GM18520 (cell line): ENCODE measurements around the gene POU3F4.

Source experiments
- ATAC-seq: cut with Tn5 transposase; IDR thresholded peaks from one replicate; pipeline ENCODE4 v1.9.1; 2021; ENCODE audit not compliant: unreplicated experiment

Gene POU3F4

GRCh38 chrX:83508006-83508405 is at the start of gene POU3F4:
Gene POU3F4 (plus strand): TSS chrX:83508290. CDS start chrX:83508325, 35 bp downstream.
- no peak for ATAC-seq

- no peak for ATAC-seq
Observed at GRCh38 chrX:83469551-83469950, 38.5 kb upstream of the POU3F4 start.

- ATAC-seq = no peak
Observed at GRCh38 chrX:83495898-83496297, 12.2 kb upstream of the POU3F4 start.

GRCh38 chrX:83501003-83501402 is 7.1 kb upstream of the POU3F4 start:
- no peak for ATAC-seq

- no peak for ATAC-seq
Observed at GRCh38 chrX:83501530-83501929, 6.6 kb upstream of the POU3F4 start.

GRCh38 chrX:83504721-83505479 is 3.2 kb upstream of the POU3F4 start:
- ATAC-seq = no peak

GRCh38 chrX:83508526-83509253 is 600 bp downstream of the POU3F4 start:
- ATAC-seq = no peak

- no peak for ATAC-seq
Observed at GRCh38 chrX:83509254-83509801, 1.2 kb downstream of the POU3F4 start.

GRCh38 chrX:83510510-83511062 is 2.5 kb downstream of the POU3F4 start:
- ATAC-seq = no peak

- no peak for ATAC-seq
Observed at GRCh38 chrX:83511208-83511607, 3.1 kb downstream of the POU3F4 start.

GRCh38 chrX:83512111-83512510 is 4.0 kb downstream of the POU3F4 start:
- ATAC-seq = no peak

GRCh38 chrX:83516597-83516996 is 8.5 kb downstream of the POU3F4 start:
- ATAC-seq = no peak

- ATAC-seq = no peak
Observed at GRCh38 chrX:83521905-83522304, 13.8 kb downstream of the POU3F4 start.

- no peak for ATAC-seq
Observed at GRCh38 chrX:83529950-83530349, 21.9 kb downstream of the POU3F4 start.

- no peak for ATAC-seq
Observed at GRCh38 chrX:83535417-83536196, 27.5 kb downstream of the POU3F4 start.
